ENCODE measurements around the gene RAB17.
"Not testable (repeated sequence)": the region's sequence is repeated elsewhere in the genome, so short reads cannot be mapped to it uniquely, and the experiment has no call there.

The RAB17 gene

GRCh38 chr2:237600205-237600846 is 9.8 kb upstream of the RAB17 start:
- DNase-seq (ENCODE audit: low read depth in 2 of 3, low spot score in 1 of 3), result no peak

- DNase-seq (ENCODE audit: low read depth in 2 of 3, low spot score in 1 of 3), result no peak
Observed at GRCh38 chr2:237599465-237600110, 9.1 kb upstream of the RAB17 start.

- no peak for DNase-seq (ENCODE audit: low read depth in 2 of 3, low spot score in 1 of 3)
Observed at GRCh38 chr2:237598468-237599208, 8.1 kb upstream of the RAB17 start.

- DNase-seq (ENCODE audit: low read depth in 2 of 3, low spot score in 1 of 3), result no peak
Observed at GRCh38 chr2:237597196-237598145, 6.9 kb upstream of the RAB17 start.

GRCh38 chr2:237596520-237597195 is 6.1 kb upstream of the RAB17 start:
- no peak for DNase-seq (ENCODE audit: low read depth in 2 of 3, low spot score in 1 of 3)

- not testable (repeated sequence) for DNase-seq (ENCODE audit: low read depth in 2 of 3, low spot score in 1 of 3)
Observed at GRCh38 chr2:237595829-237596519, 5.4 kb upstream of the RAB17 start.

- no peak for DNase-seq (ENCODE audit: low read depth in 2 of 3, low spot score in 1 of 3)
Observed at GRCh38 chr2:237594514-237594871, 4.0 kb upstream of the RAB17 start.

GRCh38 chr2:237593596-237594320 is 3.2 kb upstream of the RAB17 start:
- DNase-seq (ENCODE audit: low read depth in 2 of 3, low spot score in 1 of 3), result no peak

GRCh38 chr2:237593036-237593435 is 2.5 kb upstream of the RAB17 start:
- no peak for DNase-seq (ENCODE audit: low read depth in 2 of 3, low spot score in 1 of 3)

GRCh38 chr2:237592425-237592980 is 2.0 kb upstream of the RAB17 start:
- no peak for DNase-seq (ENCODE audit: low read depth in 2 of 3, low spot score in 1 of 3)

- no peak for DNase-seq (ENCODE audit: low read depth in 2 of 3, low spot score in 1 of 3)
Observed at GRCh38 chr2:237591141-237591881, 777 bp upstream of the RAB17 start.

GRCh38 chr2:237588044-237588696 is 2.4 kb downstream of the RAB17 start:
- DNase-seq (ENCODE audit: low read depth in 2 of 3, low spot score in 1 of 3), result no peak

GRCh38 chr2:237585590-237586221 is 4.8 kb downstream of the RAB17 start:
- DNase-seq (ENCODE audit: low read depth in 2 of 3, low spot score in 1 of 3), result no peak

GRCh38 chr2:237583385-237584295 is 6.9 kb downstream of the RAB17 start:
- DNase-seq (ENCODE audit: low read depth in 2 of 3, low spot score in 1 of 3), result no peak

- peak; percentile 12 to 60 (median 44) for DNase-seq (ENCODE audit: low read depth in 2 of 3, low spot score in 1 of 3)
Observed at GRCh38 chr2:237581751-237582746, 8.5 kb downstream of the RAB17 start.

All from stimulated activated CD4-positive, alpha-beta T cell treated with anti-CD3 and anti-CD28 coated beads, Interleukin-12 subunit alpha, Interleukin-12 subunit beta, amount 100 ng/mL, for 48 hours (primary cell).